ENCODE results near the gene SERPINA9.

SERPINA9 gene

DNA sequence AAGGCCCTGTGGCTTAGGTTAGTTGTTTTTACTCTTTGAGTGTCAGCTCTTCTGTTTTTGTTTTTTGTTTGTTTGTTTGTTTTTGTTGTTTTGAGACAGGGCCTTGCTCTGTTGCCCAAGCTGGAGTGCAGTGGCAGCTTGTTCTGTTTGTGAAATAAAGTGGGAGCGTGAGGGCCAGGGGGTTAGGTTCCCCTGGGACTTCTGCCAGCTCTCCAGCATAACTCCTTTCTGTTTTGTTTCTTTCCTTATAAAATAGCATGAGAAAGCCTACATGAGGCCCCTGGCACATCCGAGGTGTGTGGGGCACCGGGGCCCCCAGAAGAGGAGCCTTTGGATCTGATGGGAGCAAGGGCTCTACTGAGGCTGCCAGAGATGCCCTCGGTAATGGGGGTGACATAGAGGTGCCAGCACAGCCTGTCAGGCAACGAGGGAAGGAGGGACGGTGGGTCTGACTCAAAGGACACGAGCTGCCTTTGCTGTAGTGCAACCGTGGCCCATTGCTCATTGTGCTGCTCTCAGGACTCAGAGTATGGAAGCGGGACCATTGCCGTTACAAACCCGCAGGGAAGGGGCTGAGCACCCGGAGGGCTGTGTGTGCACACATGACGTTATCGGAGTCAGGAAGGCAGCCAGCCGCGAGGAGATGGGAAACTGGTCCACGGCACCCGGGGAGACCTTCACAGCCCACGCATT, 14.3 kb downstream of the SERPINA9 start:
- no peak for DNase-seq

GRCh38 chr14:94460631-94461416, 15.2 kb downstream of the SERPINA9 start:
- DNase-seq, result no peak

DNA sequence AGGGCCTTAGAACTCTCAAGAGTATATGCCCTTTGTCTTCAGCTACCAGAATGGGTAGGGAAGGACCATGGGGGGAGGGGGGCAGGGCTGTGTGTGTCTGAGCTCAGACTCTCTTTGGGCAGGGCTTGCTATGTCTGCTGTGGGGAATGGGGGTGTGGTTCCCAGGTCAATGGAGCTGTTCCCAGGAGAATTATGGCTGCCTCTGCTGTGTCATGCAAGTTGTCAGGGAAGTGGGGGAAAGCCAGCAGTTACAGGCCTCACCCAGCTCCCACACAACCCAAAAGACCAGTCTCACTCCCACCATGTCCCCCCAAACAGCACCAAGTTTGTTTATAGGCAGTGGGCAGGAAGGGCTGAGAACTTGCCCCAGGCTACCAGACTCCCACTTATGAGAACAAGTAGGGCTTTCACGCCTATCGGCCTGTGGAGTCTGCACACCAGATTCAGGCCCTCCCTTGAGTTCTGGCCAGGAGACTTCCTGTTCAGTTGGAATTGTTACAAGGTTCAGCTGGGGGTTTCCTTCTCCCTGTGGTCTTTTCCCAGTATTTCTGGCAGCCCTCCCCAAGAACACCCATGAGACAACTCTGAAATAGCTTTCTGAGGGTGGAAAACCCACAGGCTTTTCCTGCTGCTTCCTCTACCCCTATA, 17.3 kb downstream of the SERPINA9 start:
- no peak for DNase-seq

- no peak for DNase-seq
Observed at GRCh38 chr14:94458096-94458495, 17.9 kb downstream of the SERPINA9 start.

DNA sequence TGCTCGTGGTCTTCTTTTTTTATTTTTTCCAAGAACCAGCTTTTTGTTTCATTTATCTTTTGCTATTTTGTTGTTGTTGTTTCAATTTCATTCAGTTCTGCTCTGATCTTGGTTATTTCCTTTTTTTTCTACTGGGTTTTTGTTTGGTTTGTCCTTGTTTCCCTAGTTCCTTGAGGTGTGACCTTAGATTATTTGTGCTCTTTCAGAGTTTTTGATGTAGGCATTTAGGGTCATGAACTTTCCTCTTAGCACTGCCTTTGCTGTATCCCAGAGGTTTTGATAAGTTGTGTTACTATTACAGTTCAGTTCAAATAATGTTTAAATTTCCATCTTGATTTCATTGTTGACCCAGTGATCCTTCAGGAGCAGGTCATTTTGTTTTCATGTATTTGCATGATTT, 20.1 kb downstream of the SERPINA9 start:
- no peak for DNase-seq

DNA sequence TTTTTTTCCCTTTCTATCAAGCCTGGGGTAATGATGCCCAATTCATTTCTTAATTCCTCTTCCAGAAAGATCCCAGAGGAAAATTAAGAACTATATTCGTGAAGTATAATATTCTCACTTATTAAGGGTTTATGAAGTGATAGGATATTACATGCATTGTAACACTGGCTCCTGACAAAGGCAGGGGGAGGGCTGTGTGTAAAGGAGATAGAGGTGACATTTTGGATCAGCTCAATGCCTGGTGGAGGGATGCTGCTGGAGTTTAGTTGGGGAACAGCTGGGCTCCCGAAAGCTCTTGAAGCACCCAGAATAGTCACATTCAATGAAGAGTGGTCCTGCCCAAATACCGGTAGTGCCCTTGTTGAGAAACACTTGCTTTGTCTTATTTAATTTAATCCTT, 24.2 kb downstream of the SERPINA9 start:
- DNase-seq, result no peak

GRCh38 chr14:94451091-94451771, 24.8 kb downstream of the SERPINA9 start:
- DNase-seq, result peak; percentile 42

DNA sequence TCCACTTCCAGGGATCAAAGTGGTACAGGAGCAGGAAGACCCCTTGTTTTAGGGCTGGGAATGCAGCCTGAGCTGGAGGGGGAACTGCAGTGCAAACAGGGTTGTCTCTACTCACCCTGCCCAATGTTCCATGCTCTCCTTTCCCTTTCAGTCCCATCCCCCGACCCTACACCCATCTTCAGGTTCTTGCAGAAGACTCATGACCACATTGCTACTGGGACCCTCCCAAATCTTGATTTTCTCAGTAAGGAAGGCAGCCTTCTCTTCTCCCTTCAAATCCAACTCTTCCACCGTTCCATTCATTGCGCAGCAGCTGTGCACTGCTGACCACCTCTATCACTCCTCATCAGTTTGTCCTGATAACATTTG, 25.3 kb downstream of the SERPINA9 start:
- no peak for DNase-seq

- DNase-seq, result no peak
Observed at GRCh38 chr14:94449930-94450329, 26.1 kb downstream of the SERPINA9 start.

- no peak for DNase-seq
Observed at GRCh38 chr14:94448071-94448808, 27.8 kb downstream of the SERPINA9 start.

GRCh38 chr14:94447206-94447605, 28.8 kb downstream of the SERPINA9 start:
- DNase-seq, result no peak

- no peak for DNase-seq
Observed at GRCh38 chr14:94446126-94446525, 29.9 kb downstream of the SERPINA9 start.

- DNase-seq, result no peak
Observed at GRCh38 chr14:94445003-94445402, 31.0 kb downstream of the SERPINA9 start.

DNA sequence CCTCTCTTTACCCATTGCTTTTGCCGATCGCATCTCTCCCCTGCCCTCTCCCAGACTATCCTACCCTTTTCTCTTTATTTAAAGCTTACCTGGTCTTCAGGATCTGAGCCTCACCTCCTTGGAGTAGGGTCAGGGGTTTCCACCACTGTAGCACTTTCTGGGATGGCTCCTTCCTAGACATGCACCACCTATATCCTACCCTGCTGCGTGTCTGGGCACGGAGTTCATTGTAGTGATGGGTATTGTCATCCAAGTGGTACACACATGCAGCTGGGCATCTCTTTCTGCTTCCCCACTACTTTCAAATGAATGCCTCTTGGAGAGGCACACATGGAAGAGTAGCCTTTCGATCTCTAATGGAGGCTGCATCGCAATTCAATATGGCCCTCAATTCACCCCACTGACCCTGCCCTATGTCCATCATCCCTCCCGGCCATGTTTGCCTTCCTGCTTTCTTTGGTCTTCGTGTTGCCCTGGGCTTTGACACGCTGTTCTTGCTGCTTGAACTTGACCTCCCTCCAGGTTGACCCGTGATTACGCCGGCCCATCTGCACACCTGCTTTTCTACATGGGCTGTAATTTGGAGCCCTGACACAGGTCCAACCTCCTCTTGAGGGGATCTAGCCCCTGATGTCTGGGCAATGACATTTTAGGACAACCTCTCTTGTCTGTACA, 34.3 kb downstream of the SERPINA9 start:
- DNase-seq, result no peak

GRCh38 chr14:94441130-94441529, 34.9 kb downstream of the SERPINA9 start:
- DNase-seq, result no peak

DNA sequence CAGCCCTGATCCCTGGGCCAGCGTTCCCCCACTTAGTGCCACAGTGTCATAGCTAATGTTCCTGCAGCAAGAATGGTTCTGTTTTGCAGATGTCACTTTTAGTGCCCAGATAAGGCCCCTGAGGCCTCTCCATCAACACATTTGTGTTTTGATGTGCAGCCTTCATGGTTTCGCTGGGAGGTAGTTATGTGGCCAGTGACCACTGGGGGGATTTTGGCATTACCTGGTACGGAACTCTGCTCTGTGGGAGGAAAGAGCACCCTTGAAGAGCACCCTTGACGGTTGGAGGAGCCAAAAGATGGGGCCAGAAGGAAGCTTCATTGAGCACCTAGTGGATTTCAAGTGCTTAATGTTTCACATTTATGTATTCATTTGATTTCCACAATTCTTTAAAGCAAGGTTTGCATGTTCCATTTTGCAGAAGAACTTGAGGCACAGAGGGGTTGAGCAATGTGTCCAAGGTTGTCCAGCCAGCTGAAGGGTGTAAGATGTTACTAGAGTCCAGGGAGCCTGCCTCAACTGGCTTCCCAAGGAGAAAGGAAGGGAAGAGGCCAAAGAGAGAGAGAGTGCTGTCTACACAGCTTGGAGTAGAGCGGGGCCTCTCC, 36.4 kb downstream of the SERPINA9 start:
- no peak for DNase-seq

- DNase-seq, result no peak
Observed at GRCh38 chr14:94428610-94429009, 47.4 kb downstream of the SERPINA9 start.

- no peak for DNase-seq
Observed at GRCh38 chr14:94427016-94427613, 48.9 kb downstream of the SERPINA9 start.

GRCh38 chr14:94426526-94426925, 49.5 kb downstream of the SERPINA9 start:
- no peak for DNase-seq

DNA sequence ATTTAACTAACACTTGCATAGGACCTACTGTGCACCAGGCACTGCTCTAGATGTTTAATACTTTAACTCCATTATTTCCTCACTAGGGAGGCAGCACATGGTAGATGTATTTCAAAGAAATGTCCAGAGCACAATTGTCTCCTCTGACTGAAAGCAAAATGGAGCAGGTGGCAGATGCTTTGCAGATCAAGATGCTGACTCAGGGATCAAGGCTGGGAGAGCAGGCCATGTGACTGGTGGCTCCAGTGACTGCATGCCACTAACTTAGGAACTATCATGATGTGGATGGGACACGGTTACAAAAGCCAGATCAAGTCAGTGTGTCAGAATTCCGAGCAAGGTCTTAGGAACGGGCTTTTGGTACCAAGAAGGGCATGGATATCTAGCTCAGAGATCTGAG, 51.6 kb downstream of the SERPINA9 start:
- no peak for DNase-seq

GRCh38 chr14:94423453-94424056, 52.4 kb downstream of the SERPINA9 start:
- DNase-seq, result no peak
